GM19438 (cell line): ENCODE data around the gene NKX1-2.

Source experiments
- ATAC-seq: cut with Tn5 transposase; IDR thresholded peaks from one replicate; pipeline ENCODE4 v1.9.1; 2021; ENCODE audit warnings: low read depth; ENCODE audit not compliant: unreplicated experiment

NKX1-2 gene

DNA sequence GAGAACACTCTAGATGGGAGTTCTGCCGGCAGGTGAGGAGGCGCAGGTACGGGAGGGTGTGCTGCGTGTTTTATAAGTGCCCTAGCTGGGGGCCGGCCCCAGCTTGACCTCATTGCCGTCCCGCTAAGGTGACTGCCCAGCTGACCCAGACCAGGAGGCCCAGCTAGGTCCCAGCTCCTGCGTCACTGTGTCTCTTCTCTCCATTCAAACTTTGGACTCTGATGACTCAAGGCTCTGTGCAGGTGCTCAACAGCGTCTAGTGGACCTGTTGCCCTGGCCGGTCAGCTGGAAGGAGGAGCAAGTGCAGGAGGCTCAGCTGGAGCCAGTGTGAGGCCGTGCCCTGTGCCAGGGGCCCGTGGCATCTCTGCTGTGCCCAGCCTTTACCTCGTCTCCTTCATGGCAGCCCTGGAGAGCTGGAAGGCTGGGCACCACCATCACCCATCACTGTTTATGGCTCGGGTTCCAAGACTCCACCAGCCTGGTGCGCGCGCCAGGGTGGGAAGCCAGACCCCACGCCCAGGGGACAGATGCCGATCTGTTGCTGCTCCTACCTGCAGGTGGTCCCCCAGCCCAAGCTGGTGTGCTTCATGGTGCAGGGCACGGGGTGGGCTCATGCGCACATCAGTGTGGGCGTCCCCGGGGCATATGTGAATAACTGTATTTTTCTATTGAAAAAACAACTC, 26.3 kb upstream of the NKX1-2 start:
- no peak for ATAC-seq

DNA sequence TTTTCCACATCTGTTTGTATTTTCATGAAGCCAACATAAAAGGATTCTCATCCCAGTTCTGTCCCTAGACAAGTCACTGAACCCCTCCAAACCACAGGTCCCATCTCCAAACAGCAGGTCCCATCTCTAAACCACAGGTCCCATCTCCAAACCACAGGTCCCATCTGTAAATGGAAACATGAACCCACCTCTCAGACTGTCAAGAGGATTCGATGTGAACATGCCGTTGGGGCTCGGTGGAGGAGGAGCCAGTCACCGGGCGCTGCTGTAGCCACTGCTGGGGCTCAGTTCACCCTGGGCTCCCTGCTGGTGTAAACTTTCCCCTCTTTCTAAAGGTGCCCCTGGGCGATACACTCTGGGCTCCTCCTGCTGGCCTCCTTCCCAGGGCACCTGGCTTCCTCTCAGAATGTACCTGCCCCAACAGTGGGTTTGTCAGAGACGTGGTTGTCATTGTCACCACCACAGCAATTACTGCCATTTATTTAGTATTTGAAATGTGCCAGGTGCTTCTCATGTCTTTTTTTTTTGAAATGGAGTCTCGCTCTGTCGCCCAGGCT, 24.8 kb upstream of the NKX1-2 start:
- no peak for ATAC-seq

DNA sequence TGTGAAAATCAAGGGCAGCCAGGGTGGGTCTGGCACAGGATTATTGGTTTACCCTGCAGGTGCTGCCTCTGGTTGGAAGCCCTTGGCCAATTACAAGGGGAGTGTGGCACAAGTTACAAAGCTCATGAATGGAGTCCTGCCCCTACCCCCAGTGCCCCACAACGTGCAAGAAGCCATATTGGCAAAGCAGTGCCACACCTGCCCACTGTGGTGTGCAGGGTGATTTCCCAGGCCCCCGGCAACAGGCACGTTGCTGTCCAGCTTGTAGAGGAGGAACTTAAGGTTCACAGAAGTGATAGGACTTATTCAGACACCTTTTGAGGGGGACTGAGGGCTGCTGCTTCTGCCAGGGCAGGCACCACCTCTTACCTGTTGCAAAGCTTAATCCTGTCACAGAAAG, 23.2 kb upstream of the NKX1-2 start:
- no peak for ATAC-seq

DNA sequence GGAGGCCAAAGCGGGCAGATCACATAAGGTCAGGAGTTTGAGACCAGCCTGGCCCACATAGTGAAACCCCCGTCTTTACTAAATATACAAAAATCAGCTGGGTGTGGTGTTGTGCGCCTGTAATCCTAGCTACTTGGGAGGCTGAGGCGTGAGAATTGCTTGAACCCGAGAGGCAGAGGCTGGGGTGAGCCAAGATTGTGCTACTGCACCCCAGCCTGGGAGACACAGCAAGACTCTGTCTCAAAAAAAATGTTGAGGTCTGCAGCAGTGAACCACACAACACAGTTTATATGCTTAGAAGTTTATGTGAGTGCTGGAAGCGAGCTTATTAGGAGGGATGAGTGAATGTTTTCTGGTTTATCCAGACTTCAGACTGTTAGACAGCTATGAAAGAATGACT, 22.2 kb upstream of the NKX1-2 start:
- ATAC-seq, result no peak

DNA sequence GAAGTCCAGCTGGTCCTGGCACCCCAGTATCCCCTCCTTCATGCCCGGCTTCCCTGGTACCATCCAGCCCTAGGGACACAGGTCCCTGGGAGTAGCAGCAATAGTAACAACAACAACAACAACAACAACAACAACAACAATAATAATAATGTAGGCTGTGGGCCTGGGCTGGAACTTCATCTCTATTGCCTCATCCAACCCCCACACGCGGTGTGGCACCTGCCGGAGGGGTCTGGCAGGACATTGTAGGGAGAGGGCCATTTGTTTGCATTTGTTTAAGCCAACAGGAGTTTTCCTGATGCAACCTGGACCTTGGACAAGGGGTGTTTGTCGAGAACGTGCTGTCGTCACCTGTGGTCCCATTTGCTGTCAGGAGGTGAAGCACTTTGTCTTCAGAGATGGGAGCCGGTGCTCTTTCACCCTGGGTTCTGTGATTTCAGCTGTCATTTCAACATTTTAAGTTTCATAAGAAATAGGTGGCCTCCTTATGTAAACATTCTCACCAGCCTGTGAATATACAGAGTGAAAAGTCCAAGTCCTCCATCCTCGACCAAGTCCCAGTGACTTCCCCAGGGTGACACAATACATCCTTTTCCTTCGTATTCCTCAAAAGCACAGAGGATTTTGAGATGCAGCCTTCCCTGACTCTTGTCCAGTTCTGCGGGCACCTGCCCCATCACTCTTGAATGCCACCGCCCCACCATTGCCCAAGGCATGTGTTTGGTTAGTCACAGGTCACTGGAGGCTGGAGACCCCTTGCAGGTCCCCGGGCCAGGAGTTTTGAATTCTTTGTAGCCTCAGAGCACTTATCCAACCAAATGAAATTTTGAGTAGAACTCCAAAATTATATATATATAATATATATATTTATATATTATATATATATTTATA, 21.0 kb upstream of the NKX1-2 start:
- ATAC-seq, result no peak

DNA sequence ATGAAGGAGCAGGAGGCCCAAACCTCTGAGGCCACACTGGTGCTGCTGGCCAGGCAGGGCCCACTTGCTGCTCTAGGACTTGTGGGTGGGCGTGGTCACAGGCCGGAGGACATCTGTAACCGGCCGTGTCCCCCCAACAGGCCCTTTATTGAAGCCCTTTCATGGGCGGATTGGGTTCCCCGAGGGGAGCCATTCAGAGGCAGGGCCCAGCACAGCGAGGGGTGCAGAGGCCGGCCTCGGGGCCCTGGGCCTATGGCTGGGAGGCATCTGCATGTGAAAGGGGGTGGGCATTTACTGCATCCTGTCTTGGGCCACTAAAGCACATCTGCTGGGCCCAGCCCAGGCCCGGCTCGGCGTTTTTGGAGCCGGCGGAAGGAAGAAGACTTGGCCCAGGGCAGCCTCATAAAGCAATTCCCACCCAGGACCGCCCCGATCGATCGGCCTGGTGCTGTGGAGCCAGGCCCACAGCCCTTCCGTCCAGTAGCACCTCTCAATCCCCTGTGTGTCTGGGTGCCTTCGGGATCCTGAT, 20.2 kb upstream of the NKX1-2 start:
- ATAC-seq, result no peak

DNA sequence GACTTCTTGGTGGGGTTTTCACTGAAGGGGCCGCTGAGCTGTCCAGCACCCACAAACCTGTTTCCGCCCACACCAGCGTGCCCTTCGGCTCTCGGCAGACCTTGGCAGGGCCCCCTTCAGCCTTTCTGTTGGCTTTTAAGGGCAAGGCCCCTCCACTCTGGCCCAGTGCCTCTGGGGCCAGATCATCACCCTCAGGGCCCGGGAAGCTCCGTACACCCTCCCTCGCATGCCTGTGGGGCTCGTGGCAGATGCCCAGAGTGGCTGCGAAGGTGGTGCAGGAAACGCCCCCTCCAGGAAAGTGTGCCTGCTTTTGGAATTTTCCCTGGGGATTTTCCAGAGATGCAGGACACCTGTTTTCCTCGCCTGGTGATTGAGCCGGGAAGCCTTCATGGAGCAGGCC, 18.8 kb upstream of the NKX1-2 start:
- ATAC-seq, result no peak

DNA sequence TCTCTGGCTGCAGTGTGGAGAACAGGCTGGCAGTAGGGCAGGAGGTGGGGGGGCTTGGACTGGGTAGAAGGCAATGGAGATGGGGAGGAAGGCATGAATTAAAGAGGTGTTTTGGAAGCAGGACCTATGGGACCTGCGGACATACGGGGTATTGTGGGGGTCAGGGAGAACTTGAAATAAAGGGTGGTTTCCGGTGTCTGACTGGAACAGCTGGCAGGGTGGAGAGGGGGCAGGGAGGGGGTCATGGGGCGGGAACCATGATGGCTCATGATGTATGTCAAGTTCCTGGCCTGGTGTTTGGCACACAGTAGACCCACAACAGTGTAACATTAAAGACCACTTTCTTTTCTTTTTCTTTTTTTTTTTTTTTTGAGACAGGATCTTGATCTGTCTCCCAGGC, 17.3 kb upstream of the NKX1-2 start:
- ATAC-seq, result no peak

DNA sequence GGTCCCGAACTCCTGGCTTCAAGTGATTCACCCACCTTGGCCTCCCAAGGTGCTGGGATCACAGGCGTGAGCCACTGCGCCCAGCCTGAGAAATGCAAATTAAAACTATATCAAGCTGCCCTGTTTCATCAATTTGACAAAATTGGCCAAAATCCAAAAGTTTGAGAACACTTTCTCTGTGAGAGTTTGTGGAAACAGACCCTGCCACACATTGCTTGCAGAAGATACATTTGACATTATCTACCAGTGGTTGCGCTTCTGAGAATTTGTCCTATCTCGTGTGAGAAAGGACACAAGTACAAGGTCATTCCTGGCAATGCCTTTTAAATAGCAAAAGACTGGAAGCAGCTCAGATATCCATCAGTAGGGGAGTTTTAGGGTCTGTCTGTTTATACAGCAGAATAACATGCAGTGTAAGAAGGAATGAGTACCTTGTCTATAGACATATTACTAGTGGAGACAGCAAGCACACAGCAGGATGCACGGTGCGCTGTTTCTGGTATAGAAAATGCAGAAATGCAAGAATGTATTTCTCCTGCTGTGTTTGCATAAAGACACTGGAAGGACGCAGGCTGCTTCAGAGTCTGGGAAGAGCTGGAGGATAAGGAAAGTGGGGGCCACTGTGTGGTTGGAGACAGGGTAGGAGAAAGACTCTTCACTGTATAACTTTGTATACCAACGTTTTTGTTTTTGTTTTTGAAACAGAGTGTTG, 16.1 kb upstream of the NKX1-2 start:
- ATAC-seq, result no peak

DNA sequence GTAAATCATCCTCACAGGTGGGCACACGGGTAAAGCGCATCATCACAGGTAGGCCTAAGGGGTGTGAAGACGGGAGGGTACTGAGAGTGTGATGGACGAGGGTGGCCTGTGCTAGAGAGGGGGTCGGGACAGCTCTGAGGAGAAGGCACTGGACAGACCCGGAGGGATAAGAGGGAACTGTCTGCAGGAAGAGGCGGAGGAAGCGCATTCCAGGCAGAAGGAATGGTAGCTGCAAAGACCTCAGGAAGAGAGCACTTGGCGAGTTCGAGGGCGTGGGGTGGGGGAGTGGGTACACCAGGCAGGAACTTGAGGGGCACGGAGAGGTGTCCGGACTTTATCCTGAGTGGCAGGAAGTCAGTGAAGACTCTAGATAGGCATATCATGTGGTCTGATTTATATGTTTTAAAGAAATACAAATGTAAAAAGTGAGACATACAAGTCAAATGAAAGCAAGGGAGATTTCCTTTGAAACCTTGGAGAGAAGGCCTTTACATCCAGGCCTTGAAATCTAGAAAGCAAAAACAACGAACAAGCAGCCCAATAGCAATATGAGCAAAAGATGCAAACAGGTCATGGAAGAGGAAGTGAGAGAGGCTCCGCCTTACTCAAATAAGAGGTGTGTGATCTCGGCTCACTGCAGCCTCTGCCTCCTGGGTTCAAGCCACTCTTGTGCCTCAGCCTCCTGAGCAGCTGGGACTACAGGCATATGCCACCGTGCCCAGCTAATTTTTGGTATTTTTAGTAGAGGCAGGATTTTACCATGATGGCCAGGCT, 15.4 kb upstream of the NKX1-2 start:
- peak; percentile 42 for ATAC-seq

DNA sequence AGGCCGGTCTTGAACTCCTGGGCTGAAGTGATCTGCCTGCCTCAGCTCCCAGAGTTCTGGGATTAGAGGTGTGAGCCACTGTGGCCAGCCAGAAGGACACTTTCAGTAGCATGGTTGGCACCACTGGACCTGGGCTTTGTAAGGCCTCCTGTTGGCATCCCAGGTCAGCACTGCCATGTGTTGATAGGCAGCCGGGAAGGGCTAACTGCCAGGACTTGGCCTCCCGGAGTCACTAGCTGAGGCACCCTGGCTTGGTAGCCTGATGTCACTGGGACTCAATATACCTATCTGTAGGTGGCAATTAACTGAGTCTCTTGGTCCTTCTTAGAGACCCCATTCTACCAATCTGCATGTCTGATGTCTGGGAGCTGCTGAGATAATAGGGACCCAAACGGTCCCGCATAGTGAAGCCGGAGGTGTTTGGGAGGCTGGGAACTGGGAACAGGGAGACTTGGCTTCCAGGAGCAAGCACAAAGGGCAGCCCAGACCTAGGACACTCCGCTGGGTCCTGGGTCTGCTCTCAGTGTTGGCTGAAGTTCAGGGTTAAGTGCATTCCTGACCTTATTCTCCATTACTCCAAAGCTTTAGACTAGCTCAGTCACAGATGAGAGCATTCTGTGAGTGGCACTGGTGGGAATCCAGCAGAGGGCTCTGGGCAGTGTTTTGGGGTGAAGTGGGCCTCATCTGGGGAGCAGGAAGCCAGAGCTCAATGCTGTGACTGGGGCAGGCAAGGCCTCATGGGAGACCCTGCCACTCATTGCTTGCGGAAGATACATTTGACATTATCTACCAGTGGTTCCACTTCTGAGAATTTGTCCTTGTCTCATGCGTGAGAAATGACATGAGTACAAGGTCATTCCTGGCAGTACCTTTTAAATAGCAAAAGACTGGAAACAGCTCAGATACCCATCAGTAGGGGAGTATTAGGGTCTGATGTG, 14.5 kb upstream of the NKX1-2 start:
- no peak for ATAC-seq

DNA sequence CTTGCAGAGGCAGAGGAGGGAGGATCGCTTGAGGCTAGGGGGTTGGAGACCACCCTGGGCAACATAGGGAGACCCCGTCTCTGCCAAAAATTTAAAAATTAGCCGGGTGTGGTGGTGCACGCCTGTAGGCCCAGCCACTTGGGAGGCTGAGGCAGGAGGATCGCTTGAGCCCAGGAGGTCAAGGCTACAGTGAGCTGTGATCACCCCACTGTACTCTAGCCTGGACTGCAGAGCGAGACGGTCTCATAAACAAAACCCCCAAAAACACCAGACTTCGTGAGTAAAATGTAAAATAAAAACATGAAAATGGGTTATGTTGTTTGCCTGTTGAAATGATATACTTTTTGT, 12.5 kb upstream of the NKX1-2 start:
- no peak for ATAC-seq

DNA sequence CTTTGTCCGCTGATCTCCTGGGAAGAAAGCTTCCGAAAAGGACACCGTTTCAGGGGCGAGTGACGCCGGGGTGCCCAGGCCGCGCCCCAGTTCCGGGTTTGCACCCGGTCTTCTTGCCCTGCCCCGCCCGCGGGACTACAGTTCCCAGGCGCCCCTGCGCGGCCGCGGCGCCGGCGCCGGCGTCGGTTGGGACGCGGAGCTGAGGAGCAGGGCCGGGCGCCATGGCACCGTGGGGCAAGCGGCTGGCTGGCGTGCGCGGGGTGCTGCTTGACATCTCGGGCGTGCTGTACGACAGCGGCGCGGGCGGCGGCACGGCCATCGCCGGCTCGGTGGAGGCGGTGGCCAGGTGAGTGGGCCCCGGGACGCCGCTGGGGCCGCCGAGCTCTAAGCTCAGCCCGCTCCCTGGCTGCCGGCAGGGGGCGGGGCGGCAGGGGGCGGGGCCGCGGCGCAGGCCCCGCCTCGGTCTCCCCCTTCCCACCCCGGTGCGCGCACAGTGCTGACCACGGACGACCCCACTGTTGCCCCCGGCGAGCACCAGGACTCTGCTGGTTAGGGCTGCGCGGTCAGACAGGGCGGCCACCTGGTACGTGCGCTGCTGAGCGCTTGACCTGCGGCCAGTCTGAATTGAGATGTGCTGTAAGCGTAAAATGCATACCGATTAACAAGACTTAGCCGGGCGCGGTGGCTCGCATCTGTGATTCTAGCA, 12.0 kb upstream of the NKX1-2 start, which contains the start of gene LHPP:
LHPP (plus strand) TSS at position 182 of the 706 bp plus-strand sequence; CDS start at position 222, 40 bp downstream.
- ATAC-seq, result peak; percentile 92

DNA sequence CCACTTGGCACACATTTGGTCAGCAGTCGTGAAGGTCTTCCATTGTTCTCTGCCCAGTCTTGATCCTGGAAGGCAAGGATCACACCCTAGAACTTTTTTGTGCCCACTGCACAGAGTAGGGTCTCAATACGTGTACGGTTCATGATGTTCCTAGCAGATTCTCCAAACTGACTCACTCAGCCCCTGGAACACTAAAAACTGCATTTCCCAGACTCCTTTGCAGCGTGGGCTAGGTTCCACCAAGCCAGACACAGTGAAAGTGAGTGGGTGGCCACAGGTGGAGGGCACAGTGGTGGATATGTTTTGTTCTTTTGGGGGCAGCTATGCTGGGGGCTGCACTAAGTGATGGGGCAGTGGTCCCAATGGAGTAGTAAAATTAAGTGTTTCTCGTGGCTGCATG, 10.3 kb upstream of the NKX1-2 start:
- ATAC-seq, result no peak

DNA sequence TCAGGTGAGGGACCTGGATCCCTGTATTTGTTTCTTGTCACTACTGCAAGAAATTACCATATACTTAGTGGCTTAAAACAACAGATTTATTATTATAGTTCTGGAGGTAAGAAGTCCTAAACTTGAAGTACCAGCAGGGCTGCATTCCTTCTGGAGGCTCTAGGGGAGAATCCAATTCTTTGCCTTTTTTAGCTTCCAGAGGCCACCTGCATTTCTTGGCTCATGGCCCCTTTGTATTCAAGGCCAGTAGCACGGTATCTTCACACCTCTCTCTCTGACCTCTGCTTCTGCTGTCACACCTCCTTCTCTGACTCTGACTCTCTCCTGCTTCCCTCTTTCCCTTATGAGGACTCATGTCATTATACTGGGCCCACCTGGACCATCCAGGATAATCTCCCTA, 9.6 kb upstream of the NKX1-2 start:
- no peak for ATAC-seq

DNA sequence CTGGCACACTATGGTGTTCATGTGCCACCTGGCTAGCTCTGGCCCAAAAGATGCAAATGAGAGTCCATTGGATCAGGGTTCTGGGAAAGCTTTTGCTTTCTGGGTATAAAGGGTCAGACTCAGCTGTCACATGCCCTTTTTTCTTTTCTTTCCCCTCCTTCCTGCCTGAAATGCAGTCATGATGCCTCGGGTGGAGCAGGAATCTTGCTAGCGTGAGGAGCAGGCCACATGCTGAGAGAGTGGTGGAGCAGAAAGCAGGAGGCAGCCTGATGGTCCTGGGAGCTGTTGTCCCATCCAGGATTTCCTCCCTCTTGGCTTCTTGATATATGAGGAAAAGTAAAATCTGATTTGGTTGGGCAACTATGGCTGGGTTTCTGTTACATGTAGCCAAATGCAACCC, 9.1 kb upstream of the NKX1-2 start:
- ATAC-seq, result no peak

DNA sequence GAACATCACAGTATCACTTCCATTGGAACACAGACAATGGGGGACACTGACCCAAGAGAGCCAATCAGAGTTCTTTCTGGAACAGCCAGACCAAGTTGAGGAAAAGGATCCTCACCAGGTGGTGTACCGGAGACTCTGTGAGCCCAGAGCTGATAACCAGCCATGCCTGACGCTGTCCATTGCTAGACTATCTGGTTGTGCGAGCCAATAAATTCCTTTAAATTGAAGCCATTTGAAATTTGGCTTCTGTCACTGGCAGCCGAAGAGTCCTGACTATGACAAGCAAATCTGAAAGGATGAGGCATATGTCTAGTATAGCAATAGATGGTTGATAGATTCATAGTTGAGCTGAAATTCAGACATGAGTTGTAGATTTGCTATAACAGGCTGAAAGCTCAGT, 8.6 kb upstream of the NKX1-2 start:
- ATAC-seq, result no peak

DNA sequence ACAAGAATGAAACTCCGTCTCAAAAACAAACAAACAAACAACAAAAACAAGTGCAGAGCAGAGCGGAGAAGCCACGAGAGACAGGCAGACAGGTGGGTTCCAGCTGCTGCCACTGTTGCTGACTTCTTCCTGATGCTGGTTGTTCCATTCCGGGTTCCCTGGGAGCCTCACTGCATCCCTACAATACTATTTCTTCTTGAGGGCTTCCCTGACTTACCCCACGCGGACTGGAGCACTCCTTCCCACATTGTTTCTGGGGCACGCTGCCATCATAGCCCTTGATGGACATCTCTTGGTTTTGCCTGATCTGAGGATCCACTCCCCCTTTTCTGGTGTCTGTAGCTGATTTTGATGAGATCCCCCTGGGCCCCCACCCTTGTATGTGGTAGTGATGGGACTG, 5.6 kb upstream of the NKX1-2 start:
- ATAC-seq, result no peak
